GM12874 (cell line): ENCODE data around the gene ORAI2.

ENCODE experiments used
- CTCF ChIP-seq: IDR thresholded peaks from 2 replicates; pipeline ENCODE4 v1.5.1; 2011; ENCODE audit warnings: low read depth, mild to moderate bottlenecking, control low read depth, low read length, moderate library complexity; ENCODE audit not compliant: insufficient read depth

Gene ORAI2

DNA sequence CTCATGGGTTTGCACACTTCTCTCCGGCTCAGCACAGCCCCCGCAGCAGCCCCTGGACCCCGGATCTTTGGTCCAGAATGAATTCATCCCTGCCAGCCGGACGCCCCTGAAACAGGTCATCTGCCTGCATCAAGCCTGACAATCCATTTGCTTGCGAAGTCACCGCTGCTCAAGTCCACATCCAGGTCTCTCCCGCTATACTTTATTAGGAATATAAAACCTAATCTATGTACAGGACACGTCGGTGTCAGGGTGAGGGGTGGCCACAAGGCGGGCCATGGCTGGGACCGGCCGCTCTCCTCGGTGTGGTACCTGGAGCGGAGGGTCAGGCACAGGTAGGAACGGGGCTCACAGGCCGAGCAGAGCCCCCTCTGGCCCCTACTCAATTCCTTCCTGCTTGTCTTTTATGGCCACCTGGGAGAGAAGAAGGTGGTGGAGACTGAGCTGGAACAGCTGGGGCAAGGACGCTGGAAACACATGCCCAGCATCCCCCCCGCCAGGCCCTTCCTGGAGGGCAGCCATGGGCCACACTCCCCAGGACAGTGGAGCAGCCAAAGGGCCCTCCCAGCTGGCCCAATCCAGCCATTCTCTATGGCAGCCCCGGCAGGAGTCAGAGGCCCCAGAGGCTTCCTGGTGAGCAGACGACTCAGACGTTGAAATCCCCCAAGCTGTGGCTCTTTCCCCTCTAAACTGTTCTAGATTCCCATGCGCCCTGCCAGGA lies 40.1 kb downstream of the ORAI2 start:
- TF ChIP-seq CTCF, result no peak

- 0 out of 2 replicates have a peak, but pooled peaks have one; percentile 14 for TF ChIP-seq CTCF
Measured at GRCh38 chr7:102478314-102479208, 45.2 kb downstream of the ORAI2 start, which contains the start of gene POLR2J. TSS of gene POLR2J (minus strand) at chr7:102478922. CDS start at chr7:102478860, 62 bp downstream.

GRCh38 chr7:102479982-102480637 lies 46.7 kb downstream of the ORAI2 start:
- TF ChIP-seq CTCF, result peak; percentile 34
